Spinal cord (tissue), 10 donors: Measurements from ENCODE around the gene TMEM255B. TPM values are rescaled to one million over a fixed set of nuclear protein-coding genes. Genes with fewer than 3 reads are reported as not detected.
A peak's percentile ranks its signal among the peaks of the same experiment; 100 is the strongest.

Experiments used
- DNase-seq, 6 donors: peaks; one replicate each; pipeline versions ENCODE4 v3.0.0 to v3.0.0-alpha.2; 2013 to 2015; ENCODE audit warnings: low spot score in 6 of 6, low read depth in 4 of 6
- H3K27ac ChIP-seq: one replicate; pipeline ENCODE4 v1.5.1; 2013; ENCODE audit warnings: low read depth, low read length, control low read depth
- H3K27me3 ChIP-seq: one replicate; pipeline ENCODE4 v1.6.1; 2013; ENCODE audit warnings: low read length; ENCODE audit not compliant: control insufficient read depth, insufficient read depth
- H3K36me3 ChIP-seq: one replicate; pipeline ENCODE4 v1.6.1; 2013; ENCODE audit warnings: low read length; ENCODE audit not compliant: control insufficient read depth, insufficient read depth
- H3K4me1 ChIP-seq: one replicate; pipeline ENCODE4 v1.6.1; 2013; ENCODE audit warnings: low read length; ENCODE audit not compliant: control insufficient read depth, insufficient read depth
- H3K4me3 ChIP-seq: one replicate; pipeline ENCODE4 v1.5.1; 2013; ENCODE audit warnings: low read depth, low read length, control low read depth
- H3K9me3 ChIP-seq: one replicate; pipeline ENCODE4 v1.6.1; 2013; ENCODE audit warnings: low read length; ENCODE audit not compliant: control insufficient read depth, insufficient read depth
- WGBS: methylation state at CpG from one replicate; pipeline ENCODE4 v1.1.5; 2013; ENCODE audit warnings: missing lambda C conversion rate; ENCODE audit not compliant: insufficient coverage; 5-methylcytosine and 5-hydroxymethylcytosine counted together
- polyA plus RNA-seq, 2 donors: library from polyadenylated mRNA; unstranded; fragments of 120-200 nt; gene quantifications; one replicate each; pipeline ENCODE4 v1.2.1, GENCODE V29; 2013; ENCODE audit not compliant: insufficient read length in 2 of 2
- total RNA-seq, 2 donors: library from RNA; depleted of rRNA in 1 of 2; stranded (reverse); fragments of 120-200 nt in 1 of 2; fragments of >200 nt in 1 of 2; gene quantifications; one replicate each; pipeline versions ENCODE4 v1.2.3 to v1.2.4, GENCODE V29; 2013 to 2014
- donor health status: healthy.

The TMEM255B gene
- total and polyA plus RNA-seq, 4 donors, result 1.4 to 5.6 (median 3.4) TPM

DNA sequence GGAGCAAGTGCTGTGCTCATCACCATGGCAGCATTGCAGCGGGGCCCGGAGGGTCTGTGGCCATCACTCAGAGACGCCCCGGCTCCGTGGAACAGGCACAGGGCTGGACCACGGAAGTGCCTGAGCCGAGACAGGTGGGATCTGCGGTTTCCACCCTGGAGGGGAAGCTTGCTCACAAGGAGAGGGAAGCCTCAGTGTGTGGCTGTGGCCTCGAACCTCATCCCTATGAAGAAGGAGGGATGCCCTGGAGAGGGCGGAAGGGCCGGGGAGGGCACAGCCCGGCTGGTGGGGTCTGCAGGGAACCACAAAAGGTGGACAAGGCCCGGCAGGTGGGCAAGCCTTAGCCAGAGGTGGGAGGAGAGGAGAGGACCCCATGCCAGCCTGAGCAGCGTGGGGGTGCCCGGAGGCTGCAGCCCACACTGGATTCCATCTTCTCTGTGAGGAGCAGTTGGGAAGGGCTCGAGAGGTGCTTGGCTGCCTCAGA is 30.4 kb upstream of the TMEM255B start:
- H3K27ac ChIP-seq, result no peak overlapping the region
- no peak overlapping the region for H3K4me3 ChIP-seq
- peaks cover 32% of the 10 kb centered on the region for H3K4me1 ChIP-seq
- DNase-seq, result no peak
- H3K27me3 ChIP-seq, result peaks cover 16% of the 10 kb centered on the region
- no peaks in the 10 kb centered on the region for H3K9me3 ChIP-seq
- H3K36me3 ChIP-seq, result no peaks in the 10 kb centered on the region
- 96% methylated on average over 15 of the region's 16 CpGs for WGBS

GRCh38 chr13:113729187-113730019 is 29.6 kb upstream of the TMEM255B start:
- no peak overlapping the region for H3K27ac ChIP-seq
- 51% methylated on average over 34 of the region's 34 CpGs for WGBS
- DNase-seq, result peak in 1 of 6 donors; percentile 47
- H3K27me3 ChIP-seq, result peaks cover 16% of the 10 kb centered on the region
- H3K36me3 ChIP-seq, result peaks cover 2% of the 10 kb centered on the region
- H3K9me3 ChIP-seq, result no peaks in the 10 kb centered on the region
- H3K4me1 ChIP-seq, result peaks cover 24% of the 10 kb centered on the region
- H3K4me3 ChIP-seq, result no peak overlapping the region

GRCh38 chr13:113730258-113730691 is 28.8 kb upstream of the TMEM255B start:
- 39% methylated on average over 21 of the region's 21 CpGs for WGBS
- DNase-seq, result no peak
- Histone ChIP-seq H3K36me3 (peaks cover 4% of the 10 kb centered on the region), H3K9me3 (no peaks in the 10 kb centered on the region), H3K4me3 (no peak overlapping the region), H3K27ac (no peak overlapping the region), H3K4me1 (peaks cover 20% of the 10 kb centered on the region), H3K27me3 (peaks cover 16% of the 10 kb centered on the region)

DNA sequence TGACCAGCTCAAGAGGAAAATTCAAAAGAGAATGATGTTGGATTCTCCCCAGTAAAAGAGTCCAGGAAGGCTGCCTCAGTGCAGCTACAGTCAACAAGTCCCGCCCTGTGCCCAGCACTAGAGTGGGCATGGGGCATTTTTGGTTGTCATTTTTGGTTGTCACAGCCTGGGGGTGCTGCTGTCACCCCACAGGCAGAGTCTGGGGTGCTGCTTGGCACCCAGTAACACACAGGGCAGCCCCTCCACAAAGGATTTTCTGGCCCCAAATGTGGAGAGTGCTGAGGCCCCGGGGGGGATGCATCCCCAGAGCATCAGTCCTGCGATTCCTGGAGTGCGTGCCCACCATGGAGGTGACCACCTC is 28.2 kb upstream of the TMEM255B start:
- no peak overlapping the region for H3K4me3 ChIP-seq
- no peak for DNase-seq
- H3K27me3 ChIP-seq, result peaks cover 16% of the 10 kb centered on the region
- 96% methylated on average over 4 of the region's 4 CpGs for WGBS
- no peaks in the 10 kb centered on the region for H3K9me3 ChIP-seq
- peaks cover 8% of the 10 kb centered on the region for H3K36me3 ChIP-seq
- peaks cover 20% of the 10 kb centered on the region for H3K4me1 ChIP-seq
- no peak overlapping the region for H3K27ac ChIP-seq

DNA sequence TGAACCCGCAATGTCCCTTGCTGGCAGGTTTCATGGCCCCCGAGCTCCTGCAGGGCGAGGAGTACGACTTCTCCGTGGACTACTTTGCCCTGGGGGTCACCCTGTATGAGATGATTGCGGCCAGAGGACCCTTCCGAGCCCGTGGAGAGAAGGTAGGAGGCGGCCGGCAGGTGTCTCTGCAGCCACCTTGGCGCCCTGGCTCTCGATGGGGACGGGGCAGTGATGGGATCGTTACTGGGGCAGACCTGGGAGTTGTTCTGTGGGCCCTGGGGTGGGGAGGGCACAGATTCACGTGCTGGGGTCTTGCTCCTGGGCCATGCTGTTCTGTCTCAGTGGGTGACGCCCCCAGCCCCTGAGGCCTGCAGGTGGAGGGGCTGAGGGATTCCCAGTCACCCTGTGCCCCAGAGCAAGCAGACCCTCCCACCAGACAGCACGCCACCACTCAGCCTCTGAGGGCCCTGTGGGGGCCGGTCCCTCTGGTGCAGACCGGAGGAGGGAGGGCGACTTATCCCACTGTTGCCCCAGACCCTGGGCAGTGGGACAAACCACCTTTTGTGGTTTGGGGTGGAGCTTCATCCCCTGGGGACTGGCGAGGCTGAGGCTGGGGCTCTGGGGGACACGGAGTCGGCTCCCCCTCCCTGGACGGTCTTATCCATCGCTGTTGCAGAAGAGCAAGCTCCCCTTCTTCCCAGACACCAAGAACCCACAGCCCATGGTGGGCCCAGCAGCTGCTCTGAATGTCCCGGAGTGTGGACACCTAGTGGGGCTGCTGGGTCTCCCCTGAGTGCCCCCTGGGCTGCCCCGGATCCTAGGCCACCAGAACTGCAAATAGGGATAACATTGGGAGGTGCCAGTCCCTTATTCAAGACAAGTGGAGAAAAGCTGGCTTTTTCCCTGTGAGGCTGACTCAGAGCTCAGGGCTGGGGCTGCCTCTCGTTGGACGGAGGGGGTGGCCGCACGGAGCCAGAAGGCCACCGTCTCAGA is 27.5 kb upstream of the TMEM255B start:
- DNase-seq, result no peak
- Histone ChIP-seq H3K9me3 (no peaks in the 10 kb centered on the region), H3K27me3 (peaks cover 16% of the 10 kb centered on the region), H3K4me1 (peaks cover 18% of the 10 kb centered on the region), H3K27ac (no peak overlapping the region), H3K36me3 (peaks cover 8% of the 10 kb centered on the region), H3K4me3 (no peak overlapping the region)
- 84% methylated on average over 32 of the region's 32 CpGs for WGBS

- Histone ChIP-seq H3K36me3 (peaks cover 8% of the 10 kb centered on the region), H3K4me3 (no peak overlapping the region), H3K27me3 (peaks cover 16% of the 10 kb centered on the region), H3K27ac (no peak overlapping the region), H3K9me3 (no peaks in the 10 kb centered on the region), H3K4me1 (peaks cover 9% of the 10 kb centered on the region)
- 89% methylated on average over 21 of the region's 29 CpGs for WGBS
- DNase-seq, result no peak
Measured at GRCh38 chr13:113732176-113732960, 26.7 kb upstream of the TMEM255B start.

- no peak overlapping the region for H3K4me3 ChIP-seq
- peaks cover 8% of the 10 kb centered on the region for H3K36me3 ChIP-seq
- no peak for DNase-seq
- peaks cover 16% of the 10 kb centered on the region for H3K27me3 ChIP-seq
- H3K4me1 ChIP-seq, result peaks cover 9% of the 10 kb centered on the region
- H3K9me3 ChIP-seq, result no peaks in the 10 kb centered on the region
- H3K27ac ChIP-seq, result no peak overlapping the region
- WGBS, result 92% methylated on average over 47 of the region's 55 CpGs
Measured at GRCh38 chr13:113732961-113733950, 25.8 kb upstream of the TMEM255B start.

- Histone ChIP-seq H3K4me3 (no peak overlapping the region), H3K27me3 (peaks cover 13% of the 10 kb centered on the region), H3K27ac (no peak overlapping the region)
Measured at GRCh38 chr13:113734099-113734825, 24.8 kb upstream of the TMEM255B start.

More at GRCh38 chr13:113734099-113734825, 24.8 kb upstream of the TMEM255B start:
- H3K4me1 ChIP-seq, result peaks cover 8% of the 10 kb centered on the region
- no peak for DNase-seq
- H3K36me3 ChIP-seq, result peaks cover 8% of the 10 kb centered on the region
- 92% methylated on average over 26 of the region's 26 CpGs for WGBS
- no peaks in the 10 kb centered on the region for H3K9me3 ChIP-seq
